ENCODE results near the gene STAT4. TPM values are rescaled to one million over a fixed set of nuclear protein-coding genes. Genes with fewer than 3 reads are reported as not detected.
"Not testable (repeated sequence)": the region's sequence is repeated elsewhere in the genome, so short reads cannot be mapped to it uniquely, and the experiment has no call there.

The STAT4 gene
- polyA plus RNA-seq, 2 donors: 0.67 to 0.75 TPM

DNA sequence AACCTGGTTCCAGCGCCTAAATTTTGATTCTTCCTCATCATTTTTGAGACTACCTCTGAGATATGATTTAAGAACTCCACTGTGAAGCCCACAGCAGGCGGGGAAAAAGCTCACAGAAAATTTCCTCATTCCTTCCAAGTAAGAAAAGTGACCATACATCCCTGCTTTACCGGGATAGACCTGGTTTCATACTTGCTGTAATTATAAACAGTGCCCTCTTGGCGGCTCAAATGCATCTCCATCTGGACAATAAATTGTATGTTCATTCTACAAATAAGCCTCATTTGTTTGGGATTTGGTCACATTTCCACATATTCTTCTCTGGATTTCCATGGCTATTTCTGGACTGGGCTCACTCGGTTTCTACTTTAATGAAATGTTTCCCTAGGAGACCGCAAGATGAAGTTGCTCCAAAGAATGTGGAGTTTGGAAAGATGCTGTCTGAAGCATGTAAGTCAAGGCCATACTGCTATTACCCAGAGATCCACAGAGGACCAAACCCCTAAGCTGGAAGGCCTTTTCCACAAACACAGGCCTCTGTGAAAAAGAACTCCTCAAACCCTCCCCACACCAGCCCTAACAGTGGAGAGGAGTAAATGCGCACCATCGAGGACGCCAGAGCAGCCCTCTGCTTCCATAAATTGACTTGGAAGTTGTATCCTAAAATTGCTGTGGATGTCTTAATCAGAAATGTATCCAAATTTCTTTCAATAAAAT is 150.7 kb downstream of the STAT4 start:
- Histone ChIP-seq H3K27ac (ENCODE audit: low read depth in 2 of 2, low read length in 1 of 2) (no peak overlapping the region), H3K36me3 (ENCODE audit: control insufficient read depth in 2 of 2, insufficient read depth in 2 of 2, low read length in 1 of 2) (peaks cover 22 to 32% of the 10 kb centered on the region in 2 donors), H3K27me3 (ENCODE audit: control insufficient read depth in 1 of 2, insufficient read depth in 2 of 2, low read length in 2 of 2) (no peaks in the 10 kb centered on the region), H3K4me1 (ENCODE audit: control insufficient read depth in 2 of 2, insufficient read depth in 2 of 2, low read length in 1 of 2) (no peaks in the 10 kb centered on the region), H3K4me3 (ENCODE audit: low read depth in 1 of 2, low read length in 2 of 2) (no peak overlapping the region), H3K9me3 (ENCODE audit: control insufficient read depth in 2 of 2, insufficient read depth in 1 of 2, low read depth in 1 of 2, low read length in 1 of 2) (peaks cover 0 to 3% of the 10 kb centered on the region in 2 donors)
- WGBS, 2 donors: 91 to 92% methylated on average over 9 of the region's 9 CpGs

DNA sequence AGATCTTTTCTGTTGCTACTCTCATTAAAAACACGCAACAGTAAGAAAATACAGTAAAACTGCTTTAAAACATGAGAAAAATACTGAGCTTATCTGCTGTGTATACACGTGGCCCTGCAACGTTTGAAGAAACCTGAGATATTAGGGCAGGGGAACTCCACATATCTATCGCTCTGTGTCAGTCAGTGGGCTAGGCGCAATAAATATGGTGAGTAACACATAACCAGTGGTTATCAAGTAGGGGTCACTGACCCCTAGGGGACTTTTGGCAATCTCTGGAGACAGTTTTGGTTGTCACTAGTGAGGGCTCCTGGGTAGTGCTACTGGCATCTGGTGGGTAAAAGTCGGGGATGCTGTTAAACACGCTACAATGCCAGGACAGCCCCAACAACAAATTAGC is 151.7 kb downstream of the STAT4 start:
- 89 to 90% methylated on average over 7 of the region's 7 CpGs for WGBS, 2 donors
- Histone ChIP-seq H3K36me3 (ENCODE audit: control insufficient read depth in 2 of 2, insufficient read depth in 2 of 2, low read length in 1 of 2) (peaks cover 20 to 31% of the 10 kb centered on the region in 2 donors), H3K27me3 (ENCODE audit: control insufficient read depth in 1 of 2, insufficient read depth in 2 of 2, low read length in 2 of 2) (no peaks in the 10 kb centered on the region)

GRCh38 chr2:190997526-190998113 is 153.2 kb downstream of the STAT4 start:
- Histone ChIP-seq H3K4me3 (ENCODE audit: low read depth in 1 of 2, low read length in 2 of 2) (no peak overlapping the region), H3K27ac (ENCODE audit: low read depth in 2 of 2, low read length in 1 of 2) (no peak overlapping the region), H3K36me3 (ENCODE audit: control insufficient read depth in 2 of 2, insufficient read depth in 2 of 2, low read length in 1 of 2) (peaks cover 18 to 26% of the 10 kb centered on the region in 2 donors), H3K27me3 (ENCODE audit: control insufficient read depth in 1 of 2, insufficient read depth in 2 of 2, low read length in 2 of 2) (no peaks in the 10 kb centered on the region), H3K9me3 (ENCODE audit: control insufficient read depth in 2 of 2, insufficient read depth in 1 of 2, low read depth in 1 of 2, low read length in 1 of 2) (no peaks in the 10 kb centered on the region), H3K4me1 (ENCODE audit: control insufficient read depth in 2 of 2, insufficient read depth in 2 of 2, low read length in 1 of 2) (no peaks in the 10 kb centered on the region)
- WGBS, 2 donors: 85 to 88% methylated on average over 8 of the region's 8 CpGs

More for the DNA sequence above, 151.7 kb downstream of the STAT4 start:
- no peak overlapping the region for H3K4me3 ChIP-seq (ENCODE audit: low read depth in 1 of 2, low read length in 2 of 2)
- no peak overlapping the region for H3K27ac ChIP-seq (ENCODE audit: low read depth in 2 of 2, low read length in 1 of 2)
- no peaks in the 10 kb centered on the region for H3K4me1 ChIP-seq (ENCODE audit: control insufficient read depth in 2 of 2, insufficient read depth in 2 of 2, low read length in 1 of 2)
- H3K9me3 ChIP-seq (ENCODE audit: control insufficient read depth in 2 of 2, insufficient read depth in 1 of 2, low read depth in 1 of 2, low read length in 1 of 2): peaks cover 0 to 3% of the 10 kb centered on the region in 2 donors

DNA sequence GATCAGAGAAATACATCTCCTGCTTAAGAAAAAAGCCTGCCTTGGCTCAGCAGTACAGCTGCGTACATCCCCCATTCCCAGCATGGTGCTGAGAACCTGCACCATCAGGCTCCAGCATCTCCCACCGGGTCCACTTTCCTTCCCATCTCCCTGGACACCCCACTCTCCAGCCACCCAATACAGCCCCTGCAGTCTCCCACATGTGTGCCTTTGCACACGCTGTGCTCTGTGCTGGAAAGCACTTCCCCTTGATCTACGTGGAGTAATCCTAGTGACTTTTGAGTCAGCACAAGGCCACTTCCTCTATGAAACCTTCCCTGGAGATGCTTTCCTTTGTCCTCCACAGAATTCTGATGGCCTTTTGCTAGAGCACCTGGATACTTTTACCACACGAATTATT is 153.8 kb downstream of the STAT4 start:
- peaks cover 20 to 26% of the 10 kb centered on the region in 2 donors for H3K36me3 ChIP-seq (ENCODE audit: control insufficient read depth in 2 of 2, insufficient read depth in 2 of 2, low read length in 1 of 2)
- H3K27me3 ChIP-seq (ENCODE audit: control insufficient read depth in 1 of 2, insufficient read depth in 2 of 2, low read length in 2 of 2): no peaks in the 10 kb centered on the region
- no peak overlapping the region for H3K4me3 ChIP-seq (ENCODE audit: low read depth in 1 of 2, low read length in 2 of 2)
- no peaks in the 10 kb centered on the region for H3K9me3 ChIP-seq (ENCODE audit: control insufficient read depth in 2 of 2, insufficient read depth in 1 of 2, low read depth in 1 of 2, low read length in 1 of 2)
- H3K4me1 ChIP-seq (ENCODE audit: control insufficient read depth in 2 of 2, insufficient read depth in 2 of 2, low read length in 1 of 2): no peaks in the 10 kb centered on the region
- H3K27ac ChIP-seq (ENCODE audit: low read depth in 2 of 2, low read length in 1 of 2): no peak overlapping the region
- WGBS, 2 donors: 78 to 81% methylated on average over 5 of the region's 5 CpGs

DNA sequence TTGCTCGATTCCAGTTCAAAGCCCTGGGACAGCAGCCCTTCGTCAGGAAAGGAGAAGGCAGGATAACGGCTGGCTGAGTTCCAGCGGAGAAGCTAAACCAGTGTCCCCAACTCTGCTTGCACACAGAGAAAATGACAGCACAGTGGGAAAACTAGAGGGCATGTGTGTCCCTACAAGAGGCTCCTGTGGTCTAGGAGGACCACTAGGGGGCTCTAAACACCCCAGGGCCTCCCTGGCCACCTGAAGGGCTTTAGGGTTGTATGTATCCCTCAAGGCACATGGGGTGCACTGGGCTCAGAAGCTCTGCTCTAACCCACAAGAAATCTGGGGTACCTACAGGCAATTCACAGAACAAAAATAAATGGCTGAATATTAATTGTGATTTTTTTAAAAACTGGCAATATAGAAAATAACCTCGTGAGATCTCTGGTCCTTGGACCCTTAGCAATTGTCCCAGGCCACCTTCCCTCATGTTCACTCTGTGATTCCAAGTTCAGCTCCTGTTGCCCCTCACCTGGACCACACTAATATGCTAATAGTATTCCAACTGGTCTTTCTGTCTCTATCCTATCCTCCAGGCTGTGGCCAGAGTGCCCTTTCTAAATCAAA is 154.4 kb downstream of the STAT4 start:
- Histone ChIP-seq H3K36me3 (ENCODE audit: control insufficient read depth in 2 of 2, insufficient read depth in 2 of 2, low read length in 1 of 2) (peaks cover 20 to 26% of the 10 kb centered on the region in 2 donors), H3K9me3 (ENCODE audit: control insufficient read depth in 2 of 2, insufficient read depth in 1 of 2, low read depth in 1 of 2, low read length in 1 of 2) (no peaks in the 10 kb centered on the region), H3K4me1 (ENCODE audit: control insufficient read depth in 2 of 2, insufficient read depth in 2 of 2, low read length in 1 of 2) (no peaks in the 10 kb centered on the region), H3K27me3 (ENCODE audit: control insufficient read depth in 1 of 2, insufficient read depth in 2 of 2, low read length in 2 of 2) (no peaks in the 10 kb centered on the region), H3K27ac (ENCODE audit: low read depth in 2 of 2, low read length in 1 of 2) (no peak overlapping the region), H3K4me3 (ENCODE audit: low read depth in 1 of 2, low read length in 2 of 2) (no peak overlapping the region)
- 88 to 90% methylated on average over 5 of the region's 5 CpGs for WGBS, 2 donors

DNA sequence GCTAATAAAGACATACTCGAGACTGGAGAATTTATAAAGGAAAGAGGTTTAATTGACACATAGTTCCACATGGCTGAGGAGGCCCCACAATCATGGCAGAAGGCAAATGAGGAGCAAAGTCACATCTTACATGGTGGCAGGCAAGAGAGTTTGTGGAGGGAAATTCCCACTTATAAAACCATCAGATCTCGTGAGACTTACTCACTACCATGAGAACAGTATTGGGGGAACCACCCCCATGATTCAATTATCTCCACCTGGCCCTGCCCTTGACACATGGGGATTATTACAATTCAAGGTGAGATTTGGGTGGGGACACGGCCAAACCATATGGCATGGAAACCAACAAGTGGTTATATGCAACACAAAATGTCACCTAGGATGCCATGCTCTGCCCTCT is 155.5 kb downstream of the STAT4 start:
- not testable (repeated sequence) for H3K4me1 ChIP-seq (ENCODE audit: control insufficient read depth in 2 of 2, insufficient read depth in 2 of 2, low read length in 1 of 2); H3K9me3 ChIP-seq (ENCODE audit: control insufficient read depth in 2 of 2, insufficient read depth in 1 of 2, low read depth in 1 of 2, low read length in 1 of 2); H3K27ac ChIP-seq (ENCODE audit: low read depth in 2 of 2, low read length in 1 of 2); H3K4me3 ChIP-seq (ENCODE audit: low read depth in 1 of 2, low read length in 2 of 2); H3K27me3 ChIP-seq (ENCODE audit: control insufficient read depth in 1 of 2, insufficient read depth in 2 of 2, low read length in 2 of 2)
- peaks cover 20 to 28% of the 10 kb centered on the region in 2 donors for H3K36me3 ChIP-seq (ENCODE audit: control insufficient read depth in 2 of 2, insufficient read depth in 2 of 2, low read length in 1 of 2)
- 87 to 96% methylated on average over 3 of the region's 3 CpGs for WGBS, 2 donors

DNA sequence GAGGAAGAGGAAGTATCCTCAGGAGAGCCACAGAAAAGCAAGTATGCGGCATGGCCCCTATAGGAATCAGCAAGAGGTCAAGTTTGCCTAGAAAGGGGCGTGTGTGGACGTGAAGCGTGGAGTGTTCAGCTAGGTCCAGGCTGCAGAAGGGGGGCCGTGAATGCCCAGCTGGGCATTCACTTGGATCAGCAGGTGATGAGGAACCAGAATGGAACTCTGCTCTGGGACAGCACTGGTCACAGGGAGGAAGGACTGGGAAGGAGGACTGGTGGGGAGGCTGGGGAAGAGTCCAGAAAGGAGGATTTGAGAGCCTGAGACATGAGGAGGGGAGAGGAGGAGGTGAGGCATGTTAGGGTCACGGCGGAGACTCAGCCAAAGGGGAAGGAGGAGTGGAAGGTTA is 156.6 kb downstream of the STAT4 start:
- Histone ChIP-seq H3K4me3 (ENCODE audit: low read depth in 1 of 2, low read length in 2 of 2) (no peak overlapping the region), H3K27ac (ENCODE audit: low read depth in 2 of 2, low read length in 1 of 2) (no peak overlapping the region), H3K36me3 (ENCODE audit: control insufficient read depth in 2 of 2, insufficient read depth in 2 of 2, low read length in 1 of 2) (peaks cover 23 to 28% of the 10 kb centered on the region in 2 donors), H3K4me1 (ENCODE audit: control insufficient read depth in 2 of 2, insufficient read depth in 2 of 2, low read length in 1 of 2) (no peaks in the 10 kb centered on the region), H3K9me3 (ENCODE audit: control insufficient read depth in 2 of 2, insufficient read depth in 1 of 2, low read depth in 1 of 2, low read length in 1 of 2) (no peaks in the 10 kb centered on the region), H3K27me3 (ENCODE audit: control insufficient read depth in 1 of 2, insufficient read depth in 2 of 2, low read length in 2 of 2) (no peaks in the 10 kb centered on the region)
- 96% methylated on average over 7 of the region's 7 CpGs for WGBS, 2 donors

DNA sequence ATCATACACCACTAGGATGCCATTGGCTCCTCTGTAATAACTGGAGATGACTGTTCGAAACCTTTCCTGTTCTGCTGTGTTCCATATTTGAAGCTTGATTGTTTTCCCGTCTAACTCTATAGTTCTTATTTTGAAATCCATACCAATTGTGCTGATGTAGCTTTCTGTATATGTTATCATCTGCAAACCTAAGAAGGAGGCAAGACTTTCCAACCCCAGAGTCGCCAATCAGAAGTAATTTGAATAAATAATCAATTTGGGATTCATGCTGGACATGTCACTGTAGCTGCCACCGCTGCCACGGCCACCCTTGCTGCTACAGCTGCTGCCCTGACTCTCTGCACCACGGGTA is 157.5 kb downstream of the STAT4 start:
- Histone ChIP-seq H3K4me3 (ENCODE audit: low read depth in 1 of 2, low read length in 2 of 2) (no peak overlapping the region), H3K27ac (ENCODE audit: low read depth in 2 of 2, low read length in 1 of 2) (no peak overlapping the region), H3K9me3 (ENCODE audit: control insufficient read depth in 2 of 2, insufficient read depth in 1 of 2, low read depth in 1 of 2, low read length in 1 of 2) (no peaks in the 10 kb centered on the region), H3K4me1 (ENCODE audit: control insufficient read depth in 2 of 2, insufficient read depth in 2 of 2, low read length in 1 of 2) (no peaks in the 10 kb centered on the region), H3K36me3 (ENCODE audit: control insufficient read depth in 2 of 2, insufficient read depth in 2 of 2, low read length in 1 of 2) (peaks cover 28 to 32% of the 10 kb centered on the region in 2 donors), H3K27me3 (ENCODE audit: control insufficient read depth in 1 of 2, insufficient read depth in 2 of 2, low read length in 2 of 2) (no peaks in the 10 kb centered on the region)
- 93 to 94% methylated on average over 6 of the region's 6 CpGs for WGBS, 2 donors

DNA sequence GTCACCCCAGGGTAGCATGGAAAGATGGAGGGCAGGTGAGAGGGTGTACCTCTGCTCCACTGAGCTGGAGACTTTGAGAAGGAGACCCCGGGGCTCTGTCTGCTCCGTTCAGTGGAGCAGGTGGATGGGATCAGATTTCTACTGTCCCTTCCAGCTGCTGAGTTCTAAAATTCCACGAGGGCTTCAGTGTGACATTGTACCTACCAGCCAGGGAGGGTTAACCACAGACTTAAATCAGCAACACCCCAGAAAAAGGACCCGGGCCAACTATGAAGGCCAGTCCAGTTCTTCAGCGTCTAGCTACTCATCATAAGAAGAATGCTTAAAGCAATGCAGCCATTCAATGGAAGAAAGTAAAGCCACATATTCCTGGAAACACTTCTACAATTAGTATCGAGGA is 160.7 kb downstream of the STAT4 start:
- H3K9me3 ChIP-seq (ENCODE audit: control insufficient read depth in 2 of 2, insufficient read depth in 1 of 2, low read depth in 1 of 2, low read length in 1 of 2): no peaks in the 10 kb centered on the region
- no peak overlapping the region for H3K4me3 ChIP-seq (ENCODE audit: low read depth in 1 of 2, low read length in 2 of 2)
- H3K27ac ChIP-seq (ENCODE audit: low read depth in 2 of 2, low read length in 1 of 2): no peak overlapping the region
- H3K27me3 ChIP-seq (ENCODE audit: control insufficient read depth in 1 of 2, insufficient read depth in 2 of 2, low read length in 2 of 2): no peaks in the 10 kb centered on the region
- no peaks in the 10 kb centered on the region for H3K4me1 ChIP-seq (ENCODE audit: control insufficient read depth in 2 of 2, insufficient read depth in 2 of 2, low read length in 1 of 2)
- 88 to 89% methylated on average over 6 of the region's 6 CpGs for WGBS, 2 donors
- peaks cover 30 to 41% of the 10 kb centered on the region in 2 donors for H3K36me3 ChIP-seq (ENCODE audit: control insufficient read depth in 2 of 2, insufficient read depth in 2 of 2, low read length in 1 of 2)
